Measurements from ENCODE around the gene MRPS31. TPM values are rescaled to one million over a fixed set of nuclear protein-coding genes. Genes with fewer than 3 reads are reported as not detected.
"Not testable (repeated sequence)": the region's sequence is repeated elsewhere in the genome, so short reads cannot be mapped to it uniquely, and the experiment has no call there.

MRPS31 gene
- total RNA-seq, 1 donor from 2014 or later = 25.5 TPM

GRCh38 chr13:40762849-40763248 is 8.1 kb downstream of the MRPS31 start:
- DNase-seq (ENCODE audit: low spot score) = no peak

- DNase-seq (ENCODE audit: low spot score) = no peak
Measured at GRCh38 chr13:40758811-40759210, 12.2 kb downstream of the MRPS31 start.

GRCh38 chr13:40756042-40756441 is 14.9 kb downstream of the MRPS31 start:
- DNase-seq (ENCODE audit: low spot score) = no peak

- DNase-seq (ENCODE audit: low spot score) = no peak
Measured at GRCh38 chr13:40755082-40755700, 15.8 kb downstream of the MRPS31 start.

- no peak for DNase-seq (ENCODE audit: low spot score)
Measured at GRCh38 chr13:40749327-40749726, 21.7 kb downstream of the MRPS31 start.

- not testable (repeated sequence) for DNase-seq (ENCODE audit: low spot score)
Measured at GRCh38 chr13:40735232-40735548, 35.8 kb downstream of the MRPS31 start.

- DNase-seq (ENCODE audit: low spot score) = not testable (repeated sequence)
Measured at GRCh38 chr13:40734536-40735231, 36.3 kb downstream of the MRPS31 start.

GRCh38 chr13:40732658-40733057 is 38.3 kb downstream of the MRPS31 start:
- DNase-seq (ENCODE audit: low spot score) = no peak

- DNase-seq (ENCODE audit: low spot score) = no peak
Measured at GRCh38 chr13:40728595-40728994, 42.4 kb downstream of the MRPS31 start.

- not testable (repeated sequence) for DNase-seq (ENCODE audit: low spot score)
Measured at GRCh38 chr13:40714433-40714832, 56.6 kb downstream of the MRPS31 start.

- no peak for DNase-seq (ENCODE audit: low spot score)
Measured at GRCh38 chr13:40706439-40706838, 64.6 kb downstream of the MRPS31 start.

- DNase-seq (ENCODE audit: low spot score) = no peak
Measured at GRCh38 chr13:40697711-40698110, 73.3 kb downstream of the MRPS31 start.

GRCh38 chr13:40694426-40694825 is 76.6 kb downstream of the MRPS31 start:
- DNase-seq (ENCODE audit: low spot score) = no peak

- no peak for DNase-seq (ENCODE audit: low spot score)
Measured at GRCh38 chr13:40692946-40693345, 78.0 kb downstream of the MRPS31 start.

GRCh38 chr13:40688781-40689180 is 82.2 kb downstream of the MRPS31 start:
- no peak for DNase-seq (ENCODE audit: low spot score)

- DNase-seq (ENCODE audit: low spot score) = no peak
Measured at GRCh38 chr13:40682449-40683240, 88.3 kb downstream of the MRPS31 start.

- no peak for DNase-seq (ENCODE audit: low spot score)
Measured at GRCh38 chr13:40681341-40682146, 89.4 kb downstream of the MRPS31 start.

- DNase-seq (ENCODE audit: low spot score) = no peak
Measured at GRCh38 chr13:40680659-40681323, 90.2 kb downstream of the MRPS31 start.

- no peak for DNase-seq (ENCODE audit: low spot score)
Measured at GRCh38 chr13:40679480-40679985, 91.5 kb downstream of the MRPS31 start.

All from ureter (tissue), 1 donor.